Measurements from ENCODE around the gene EFNB3. TPM values are rescaled to one million over a fixed set of nuclear protein-coding genes. Genes with fewer than 3 reads are reported as not detected.

The EFNB3 gene
- total RNA-seq, 4 donors from 2014 or later: 6.2 to 9.2 (median 9.0) TPM

GRCh38 chr17:7727886-7728285 is 22.9 kb downstream of the EFNB3 start:
- TF ChIP-seq CTCF (IDR thresholded peaks at IDR 0.05) (no peak), POLR2AphosphoS5 (IDR thresholded peaks at IDR 0.05) (no peak), POLR2A (IDR thresholded peaks at IDR 0.05) (no peak), EP300 (IDR thresholded peaks at IDR 0.05) (no peak)
- H3K9me3 ChIP-seq: no peaks in the 10 kb centered on the region
- H3K27me3 ChIP-seq: peaks cover 9% of the 10 kb centered on the region
- DNase-seq (ENCODE audit: low spot score in 2 of 2): no peak
- H3K27ac ChIP-seq: no peak overlapping the region
- H3K4me1 ChIP-seq: no peaks in the 10 kb centered on the region
- no peak overlapping the region for H3K4me3 ChIP-seq
- 82% methylated on average over 3 of the region's 3 CpGs for WGBS
- no peaks in the 10 kb centered on the region for H3K36me3 ChIP-seq

GRCh38 chr17:7729816-7730215 is 24.8 kb downstream of the EFNB3 start:
- Histone ChIP-seq H3K4me3 (no peak overlapping the region), H3K36me3 (no peaks in the 10 kb centered on the region), H3K9me3 (no peaks in the 10 kb centered on the region), H3K4me1 (no peaks in the 10 kb centered on the region), H3K27me3 (peaks cover 3% of the 10 kb centered on the region), H3K27ac (no peak overlapping the region)
- no peak for TF ChIP-seq POLR2A (IDR thresholded peaks at IDR 0.05)
- no peak for TF ChIP-seq CTCF (IDR thresholded peaks at IDR 0.05)
- no peak for TF ChIP-seq EP300 (IDR thresholded peaks at IDR 0.05)
- no peak for TF ChIP-seq POLR2AphosphoS5 (IDR thresholded peaks at IDR 0.05)
- WGBS: 57% methylated on average over 1 of the region's 1 CpG
- DNase-seq (ENCODE audit: low spot score in 2 of 2): no peak

- WGBS: 62% methylated on average over 13 of the region's 14 CpGs
- TF ChIP-seq POLR2AphosphoS5 (IDR thresholded peaks at IDR 0.05) (no peak), POLR2A (IDR thresholded peaks at IDR 0.05) (no peak), CTCF (IDR thresholded peaks at IDR 0.05) (no peak), EP300 (IDR thresholded peaks at IDR 0.05) (no peak)
- peaks cover 3% of the 10 kb centered on the region for H3K27me3 ChIP-seq
- no peaks in the 10 kb centered on the region for H3K4me1 ChIP-seq
- no peaks in the 10 kb centered on the region for H3K36me3 ChIP-seq
- H3K4me3 ChIP-seq: no peak overlapping the region
- DNase-seq (ENCODE audit: low spot score in 2 of 2): no peak
- H3K9me3 ChIP-seq: no peaks in the 10 kb centered on the region
- H3K27ac ChIP-seq: no peak overlapping the region
Observed at GRCh38 chr17:7732981-7733539, 28.1 kb downstream of the EFNB3 start.

- H3K27me3 ChIP-seq: peaks cover 5% of the 10 kb centered on the region
- 87% methylated on average over 5 of the region's 5 CpGs for WGBS
- H3K9me3 ChIP-seq: no peaks in the 10 kb centered on the region
- no peak overlapping the region for H3K27ac ChIP-seq
- no peaks in the 10 kb centered on the region for H3K4me1 ChIP-seq
- DNase-seq (ENCODE audit: low spot score in 2 of 2): no peak
- TF ChIP-seq CTCF (IDR thresholded peaks at IDR 0.05): no peak
- TF ChIP-seq POLR2AphosphoS5 (IDR thresholded peaks at IDR 0.05): no peak
- no peak for TF ChIP-seq POLR2A (IDR thresholded peaks at IDR 0.05)
- no peak for TF ChIP-seq EP300 (IDR thresholded peaks at IDR 0.05)
- no peaks in the 10 kb centered on the region for H3K36me3 ChIP-seq
- no peak overlapping the region for H3K4me3 ChIP-seq
Observed at GRCh38 chr17:7737601-7738000, 32.6 kb downstream of the EFNB3 start.

- TF ChIP-seq POLR2A (IDR thresholded peaks at IDR 0.05): no peak
- no peak for TF ChIP-seq CTCF (IDR thresholded peaks at IDR 0.05)
- no peak for TF ChIP-seq EP300 (IDR thresholded peaks at IDR 0.05)
- no peak for TF ChIP-seq POLR2AphosphoS5 (IDR thresholded peaks at IDR 0.05)
Observed at GRCh38 chr17:7739746-7740145, 34.7 kb downstream of the EFNB3 start.

More at GRCh38 chr17:7739746-7740145, 34.7 kb downstream of the EFNB3 start:
- 39% methylated on average over 14 of the region's 14 CpGs for WGBS
- Histone ChIP-seq H3K9me3 (no peaks in the 10 kb centered on the region), H3K4me3 (no peak overlapping the region), H3K27me3 (peaks cover 5% of the 10 kb centered on the region), H3K36me3 (no peaks in the 10 kb centered on the region), H3K27ac (no peak overlapping the region), H3K4me1 (no peaks in the 10 kb centered on the region)
- no peak for DNase-seq (ENCODE audit: low spot score in 2 of 2)

All from suprapubic skin (tissue), 4 donors.